Tibial nerve (tissue), 4 donors: Measurements from ENCODE around the gene CEP135. TPM values are rescaled to one million over a fixed set of nuclear protein-coding genes. Genes with fewer than 3 reads are reported as not detected.
"Not testable (repeated sequence)": the region's sequence is repeated elsewhere in the genome, so short reads cannot be mapped to it uniquely, and the experiment has no call there.

Experiments
- DNase-seq, 2 donors: peaks; one replicate each; pipeline ENCODE4 v3.0.0-alpha.2; 2019; ENCODE audit warnings: low spot score in 2 of 2
- H3K27ac ChIP-seq, 4 donors: fragments of 200-600 bp; sonication (generic) in 3 of 4; one replicate each; pipeline ENCODE4 v1.5.1; 2017 to 2019; ENCODE audit warnings: mild to moderate bottlenecking in 1 of 4
- H3K27me3 ChIP-seq, 2 donors: fragments of 200-600 bp; sonication (generic) in 1 of 2; one replicate each; pipeline versions ENCODE4 v1.5.1 to v1.6.0; 2017 to 2019
- H3K36me3 ChIP-seq, 3 donors: fragments of 200-600 bp; sonication (generic); one replicate each; pipeline ENCODE4 v1.5.1; 2018 to 2019
- H3K4me1 ChIP-seq, 4 donors: fragments of 200-600 bp; sonication (generic) in 3 of 4; one replicate each; pipeline ENCODE4 v1.5.1; 2017 to 2019
- H3K4me3 ChIP-seq, 4 donors: fragments of 200-600 bp; sonication (generic) in 3 of 4; one replicate each; pipeline ENCODE4 v1.5.1; 2017 to 2019; ENCODE audit warnings: mild to moderate bottlenecking in 1 of 4, moderate library complexity in 1 of 4
- H3K9me3 ChIP-seq, 4 donors: fragments of 200-600 bp; sonication (generic) in 3 of 4; one replicate each; pipeline ENCODE4 v1.5.1; 2017 to 2019
- CTCF ChIP-seq, 5 experiments: fragments of 200-600 bp in 3 of 5; fragments of 450-650 bp in 2 of 5; sonication (generic) in 3 of 5; IDR thresholded peaks; one replicate each; pipeline ENCODE4 v1.5.1; 2016 to 2019; ENCODE audit warnings: antibody characterized with exemption in 5 of 5, mild to moderate bottlenecking in 3 of 5, moderate library complexity in 2 of 5
- EP300 ChIP-seq, 2 donors: sonication (generic); formaldehyde crosslinking; IDR thresholded peaks; one replicate each; pipeline ENCODE4 v1.6.1; 2017; ENCODE audit warnings: antibody characterized with exemption in 2 of 2, mild to moderate bottlenecking in 1 of 2
- POLR2A ChIP-seq, 2 donors: fragments of 450-650 bp; IDR thresholded peaks; one replicate each; pipeline ENCODE4 v1.6.1; 2017; ENCODE audit warnings: antibody characterized with exemption in 2 of 2, mild to moderate bottlenecking in 2 of 2, moderate library complexity in 2 of 2
- WGBS, 2 donors: methylation state at CpG; one replicate each; pipeline ENCODE4 v1.1.5; 2018; 5-methylcytosine and 5-hydroxymethylcytosine counted together
- total RNA-seq, 4 donors: library from RNA; depleted of rRNA; stranded (reverse); fragments of >200 nt; gene quantifications; one replicate each; pipeline ENCODE4 v1.1.0, GENCODE V29; 2016

CEP135 gene
- total RNA-seq, 4 donors from 2014 or later: 3.5 to 9.6 (median 8.9) TPM

GRCh38 chr4:56062526-56063145 lies 113.9 kb downstream of the CEP135 start:
- DNase-seq: no peak
- H3K4me3 ChIP-seq: no peak overlapping the region
- H3K36me3 ChIP-seq: no peaks in the 10 kb centered on the region
- no peaks in the 10 kb centered on the region for H3K27me3 ChIP-seq
- no peak overlapping the region for H3K27ac ChIP-seq
- TF ChIP-seq EP300 (IDR thresholded peaks at IDR 0.05) (no peak), POLR2A (IDR thresholded peaks at IDR 0.05) (no peak)
- WGBS, 2 donors: 48 to 65% methylated on average over 4 of the region's 4 CpGs
- H3K4me1 ChIP-seq: no peaks in the 10 kb centered on the region
- H3K9me3 ChIP-seq: no peaks in the 10 kb centered on the region

- WGBS, 2 donors: 90 to 96% methylated on average over 2 of the region's 2 CpGs
- DNase-seq: no peak
- no peaks in the 10 kb centered on the region for H3K4me1 ChIP-seq
- no peaks in the 10 kb centered on the region for H3K27me3 ChIP-seq
- H3K36me3 ChIP-seq: no peaks in the 10 kb centered on the region
- no peak overlapping the region for H3K4me3 ChIP-seq
- H3K27ac ChIP-seq: no peak overlapping the region
- H3K9me3 ChIP-seq: peaks cover 0 to 3% (median 0%) of the 10 kb centered on the region in 4 donors
- no peak for TF ChIP-seq EP300 (IDR thresholded peaks at IDR 0.05)
- no peak for TF ChIP-seq POLR2A (IDR thresholded peaks at IDR 0.05)
- no peak for TF ChIP-seq CTCF (IDR thresholded peaks at IDR 0.05)
Measured at GRCh38 chr4:56066493-56066892, 117.7 kb downstream of the CEP135 start.

- WGBS, 2 donors: 85 to 93% methylated on average over 6 of the region's 6 CpGs
- no peak overlapping the region for H3K4me3 ChIP-seq
- no peak overlapping the region for H3K27ac ChIP-seq
- peaks cover 0 to 3% (median 0%) of the 10 kb centered on the region in 4 donors for H3K9me3 ChIP-seq
- no peaks in the 10 kb centered on the region for H3K36me3 ChIP-seq
- TF ChIP-seq EP300 (IDR thresholded peaks at IDR 0.05): no peak
- no peak for TF ChIP-seq CTCF (IDR thresholded peaks at IDR 0.05)
- no peak for TF ChIP-seq POLR2A (IDR thresholded peaks at IDR 0.05)
- no peaks in the 10 kb centered on the region for H3K4me1 ChIP-seq
- no peak for DNase-seq
- no peaks in the 10 kb centered on the region for H3K27me3 ChIP-seq
Measured at GRCh38 chr4:56067826-56068225, 119.1 kb downstream of the CEP135 start.

GRCh38 chr4:56072730-56073129 lies 124.0 kb downstream of the CEP135 start:
- WGBS, 2 donors: 91% methylated on average over 3 of the region's 3 CpGs
- not testable (repeated sequence) for H3K4me3 ChIP-seq, H3K4me1 ChIP-seq, DNase-seq, H3K27ac ChIP-seq, H3K36me3 ChIP-seq, H3K27me3 ChIP-seq
- peaks cover 0 to 12% (median 0%) of the 10 kb centered on the region in 4 donors for H3K9me3 ChIP-seq

- peaks cover 0 to 19% (median 0%) of the 10 kb centered on the region in 4 donors for H3K9me3 ChIP-seq
Measured at GRCh38 chr4:56077676-56078075, 128.9 kb downstream of the CEP135 start.

More at GRCh38 chr4:56077676-56078075, 128.9 kb downstream of the CEP135 start:
- WGBS, 2 donors: 92 to 98% methylated on average over 2 of the region's 2 CpGs
- Histone ChIP-seq H3K27ac (no peak overlapping the region), H3K27me3 (no peaks in the 10 kb centered on the region), H3K4me3 (no peak overlapping the region), H3K4me1 (no peaks in the 10 kb centered on the region), H3K36me3 (no peaks in the 10 kb centered on the region)
- DNase-seq: no peak
- TF ChIP-seq EP300 (IDR thresholded peaks at IDR 0.05) (no peak), CTCF (IDR thresholded peaks at IDR 0.05) (no peak), POLR2A (IDR thresholded peaks at IDR 0.05) (no peak)
